ENCODE measurements around the gene PLEKHM1. TPM values are rescaled to one million over a fixed set of nuclear protein-coding genes. Genes with fewer than 3 reads are reported as not detected.

PLEKHM1 gene
- total RNA-seq, 1 experiment from 2014 or later = 28.5 TPM

GRCh38 chr17:45413498-45413923, 77.0 kb downstream of the PLEKHM1 start:
- CTCF ChIA-PET = interaction anchor here (0.7 kb wide), 1 partner anchor 20 kb away, joined by 6 read pairs; no protein-coding TSS in a partner anchor
- no peak for DNase-seq (ENCODE audit: low read depth, low spot score)
- H3K9me3 ChIP-seq (ENCODE audit: control insufficient read depth, insufficient read depth, low read depth, low read length) = no peaks in the 10 kb centered on the region
- H3K4me3 ChIP-seq (ENCODE audit: low read depth in 2 of 2, low read length in 2 of 2) = no peak overlapping the region
- no peaks in the 10 kb centered on the region for H3K36me3 ChIP-seq (ENCODE audit: control insufficient read depth, insufficient read depth, low read length)
- POLR2A ChIA-PET = interaction anchor here (0.7 kb wide), 1 partner anchor 13 kb away, joined by 4 read pairs; no protein-coding TSS in a partner anchor
- no TSS peak for BruUV-seq (replicated peaks)
- no peaks in the 10 kb centered on the region for H3K27me3 ChIP-seq (ENCODE audit: control insufficient read depth, insufficient read depth, low read length)
- H3K4me1 ChIP-seq (ENCODE audit: control insufficient read depth, insufficient read depth, low read length) = peaks cover 8% of the 10 kb centered on the region
- TF ChIP-seq POLR2AphosphoS5 (IDR thresholded peaks at IDR 0.05; ENCODE audit: low read depth, low read length) (no peak), REST (IDR thresholded peaks at IDR 0.05; ENCODE audit: insufficient read depth in 1 of 2, low read depth in 2 of 2, low read length in 1 of 2) (no peak), TCF7L2 (IDR thresholded peaks at IDR 0.05; ENCODE audit: low read depth, low read length) (no peak), SIN3A (IDR thresholded peaks at IDR 0.05; ENCODE audit: borderline replicate concordance, insufficient read depth, low read depth, low read length) (no peak), CTCF (IDR thresholded peaks at IDR 0.05) (no peak)
- no peak overlapping the region for H3K27ac ChIP-seq (ENCODE audit: low read length)
- in situ Hi-C loops (cut with HindIII; ENCODE audit: low pct_unique_long_range_greater_than_20kb, low sequenced_read_pairs) = no loop called here
- ATAC-seq = no peak
- intact Hi-C loops (cut with micrococcal nuclease; ENCODE audit: unreplicated experiment) = no loop called here

GRCh38 chr17:45411348-45412105, 79.0 kb downstream of the PLEKHM1 start:
- Histone ChIP-seq H3K4me3 (ENCODE audit: low read depth in 2 of 2, low read length in 2 of 2) (no peak overlapping the region), H3K36me3 (ENCODE audit: control insufficient read depth, insufficient read depth, low read length) (no peaks in the 10 kb centered on the region), H3K27me3 (ENCODE audit: control insufficient read depth, insufficient read depth, low read length) (no peaks in the 10 kb centered on the region), H3K27ac (ENCODE audit: low read length) (no peak overlapping the region), H3K9me3 (ENCODE audit: control insufficient read depth, insufficient read depth, low read depth, low read length) (no peaks in the 10 kb centered on the region), H3K4me1 (ENCODE audit: control insufficient read depth, insufficient read depth, low read length) (peaks cover 8% of the 10 kb centered on the region)
- no peak for ATAC-seq
- intact Hi-C loops (cut with micrococcal nuclease; ENCODE audit: unreplicated experiment) = no loop called here
- TF ChIP-seq SIN3A (IDR thresholded peaks at IDR 0.05; ENCODE audit: borderline replicate concordance, insufficient read depth, low read depth, low read length) = no peak
- no peak for TF ChIP-seq CTCF (IDR thresholded peaks at IDR 0.05)
- no peak for TF ChIP-seq POLR2AphosphoS5 (IDR thresholded peaks at IDR 0.05; ENCODE audit: low read depth, low read length)
- TF ChIP-seq TCF7L2 (IDR thresholded peaks at IDR 0.05; ENCODE audit: low read depth, low read length) = no peak
- TF ChIP-seq REST (IDR thresholded peaks at IDR 0.05; ENCODE audit: insufficient read depth in 1 of 2, low read depth in 2 of 2, low read length in 1 of 2) = no peak
- ChIA-PET POLR2A (no interaction called here), CTCF (no interaction called here)
- in situ Hi-C loops (cut with HindIII; ENCODE audit: low pct_unique_long_range_greater_than_20kb, low sequenced_read_pairs) = no loop called here
- no TSS peak for BruUV-seq (replicated peaks)
- no peak for DNase-seq (ENCODE audit: low read depth, low spot score)

Measured in Panc1 (cell line).